OCI-LY1 (cell line): ENCODE measurements around the gene DRGX.

Experiments
- H2AFZ ChIP-seq: fragments of 200-600 bp; sonication (generic), shearing (Covaris generic); 2 replicates; pipeline ENCODE4 v1.6.0; 2014; ENCODE audit warnings: antibody characterized with exemption, mild to moderate bottlenecking, low read length
- H3F3A ChIP-seq: fragments of 200-600 bp; sonication (generic), shearing (Covaris generic); 2 replicates; pipeline ENCODE4 v1.6.0; 2014; ENCODE audit warnings: mild to moderate bottlenecking, antibody characterized with exemption, low read length, moderate library complexity; ENCODE audit not compliant: insufficient read depth
- H3K27ac ChIP-seq: fragments of 200-600 bp; sonication (generic); 2 replicates; pipeline ENCODE4 v1.5.1; 2014; ENCODE audit warnings: low read length, mixed run types, mild to moderate bottlenecking, low read depth; ENCODE audit not compliant: poor library complexity, severe bottlenecking
- H3K27me3 ChIP-seq: fragments of 200-600 bp; sonication (generic); 2 replicates; pipeline ENCODE4 v1.6.0; 2014; ENCODE audit warnings: antibody characterized with exemption, mild to moderate bottlenecking, low read length, moderate library complexity; ENCODE audit not compliant: insufficient read depth
- H3K36me3 ChIP-seq: fragments of 200-600 bp; sonication (generic); 2 replicates; pipeline ENCODE4 v1.6.1; 2014; ENCODE audit warnings: mild to moderate bottlenecking, antibody characterized with exemption, low read length, moderate library complexity, mixed read lengths; ENCODE audit not compliant: insufficient read depth
- H3K4me1 ChIP-seq: fragments of 200-600 bp; sonication (generic); 2 replicates; pipeline ENCODE4 v1.5.1; 2014; ENCODE audit warnings: mild to moderate bottlenecking, low read length, moderate library complexity; ENCODE audit not compliant: insufficient read depth, severe bottlenecking
- H3K4me2 ChIP-seq: fragments of 200-600 bp; sonication (generic), shearing (Covaris generic); 2 replicates; pipeline ENCODE4 v1.6.1; 2014; ENCODE audit warnings: low read length
- H3K4me3 ChIP-seq: fragments of 200-600 bp; sonication (generic); 2 replicates; pipeline ENCODE4 v1.5.1; 2014; ENCODE audit warnings: low read length, low read depth, mild to moderate bottlenecking, mixed read lengths; ENCODE audit not compliant: poor library complexity, severe bottlenecking
- H3K79me2 ChIP-seq: fragments of 200-600 bp; shearing (Covaris generic); 2 replicates; pipeline ENCODE4 v1.6.1; 2016; ENCODE audit warnings: mixed run types, low read length, mixed read lengths; ENCODE audit not compliant: insufficient read depth
- H3K9ac ChIP-seq: fragments of 200-600 bp; sonication (generic), shearing (Covaris generic); 2 replicates; pipeline ENCODE4 v1.6.1; 2014; ENCODE audit warnings: mild to moderate bottlenecking, low read length, mixed read lengths
- H3K9me2 ChIP-seq: fragments of 200-600 bp; sonication (generic), shearing (Covaris generic); 2 replicates; pipeline ENCODE4 v1.6.1; 2014; ENCODE audit warnings: low read depth, mild to moderate bottlenecking, low read length, mixed read lengths
- H3K9me3 ChIP-seq: fragments of 200-600 bp; shearing (Covaris generic); 2 replicates; pipeline ENCODE4 v1.6.1; 2014; ENCODE audit warnings: low read length, mixed read lengths
- H4K20me1 ChIP-seq: fragments of 200-600 bp; sonication (generic), shearing (Covaris generic); 2 replicates; pipeline ENCODE4 v1.6.0; 2016; ENCODE audit warnings: mild to moderate bottlenecking, low read length; ENCODE audit not compliant: insufficient read depth
- CTCF ChIP-seq: fragments of 200-600 bp; sonication (generic), shearing (Covaris generic); IDR thresholded peaks from 2 replicates; pipeline ENCODE4 v1.5.1; 2017; ENCODE audit warnings: mild to moderate bottlenecking, antibody characterized with exemption, low read length, moderate library complexity, mixed read lengths
- EZH2 ChIP-seq: fragments of 200-600 bp; sonication (generic), shearing (Covaris generic); IDR thresholded peaks from 2 replicates; pipeline ENCODE4 v1.8.0; 2017; ENCODE audit warnings: borderline replicate concordance, mixed run types, mild to moderate bottlenecking, antibody characterized with exemption, low read length, moderate library complexity, mixed read lengths

Gene DRGX

GRCh38 chr10:49321021-49321420 lies 74.9 kb downstream of the DRGX start:
- H3K9ac ChIP-seq = no peak overlapping the region

DNA sequence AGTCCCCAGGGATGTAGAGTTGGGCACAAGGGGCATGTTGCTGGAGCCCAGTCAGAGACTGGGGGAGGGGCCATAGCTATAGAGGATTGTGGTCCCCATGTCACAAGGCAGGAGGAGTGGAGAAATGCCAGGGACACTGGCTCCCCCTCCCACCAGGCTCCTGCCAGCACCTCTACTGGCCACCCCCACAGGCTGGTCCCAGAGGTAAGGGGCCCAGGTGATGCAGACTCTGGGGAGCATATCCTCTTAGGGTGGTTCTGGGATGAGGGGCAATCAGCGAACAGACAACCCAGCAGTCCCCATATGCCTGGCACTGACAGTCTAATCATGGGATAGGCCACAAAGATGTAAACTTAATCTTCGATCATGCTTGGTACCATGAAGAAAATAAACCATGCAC lies 75.7 kb downstream of the DRGX start:
- no peaks in the 10 kb centered on the region for H3K4me1 ChIP-seq
- H3K79me2 ChIP-seq = no peaks in the 10 kb centered on the region
- no peaks in the 10 kb centered on the region for H3K27me3 ChIP-seq
- H3K27ac ChIP-seq = no peak overlapping the region
- H3K9me3 ChIP-seq = no peaks in the 10 kb centered on the region
- H4K20me1 ChIP-seq = no peaks in the 10 kb centered on the region
- H3K4me2 ChIP-seq = no peak overlapping the region
- no peak overlapping the region for H3K9ac ChIP-seq
- H2AFZ ChIP-seq = no peak overlapping the region
- H3K4me3 ChIP-seq = no peak overlapping the region
- no peaks in the 10 kb centered on the region for H3K9me2 ChIP-seq
- H3K36me3 ChIP-seq = no peaks in the 10 kb centered on the region
- H3F3A ChIP-seq = no peaks in the 10 kb centered on the region
- TF ChIP-seq CTCF (no peak), EZH2 (no peak)

More at GRCh38 chr10:49321021-49321420, 74.9 kb downstream of the DRGX start:
- Histone ChIP-seq H3K27ac (no peak overlapping the region), H4K20me1 (no peaks in the 10 kb centered on the region), H3K4me3 (no peak overlapping the region), H3K9me3 (no peaks in the 10 kb centered on the region), H3K36me3 (no peaks in the 10 kb centered on the region), H3K9me2 (no peaks in the 10 kb centered on the region), H3K79me2 (no peaks in the 10 kb centered on the region), H3K4me1 (no peaks in the 10 kb centered on the region), H2AFZ (no peak overlapping the region), H3F3A (no peaks in the 10 kb centered on the region), H3K4me2 (no peak overlapping the region), H3K27me3 (no peaks in the 10 kb centered on the region)
- TF ChIP-seq EZH2 = no peak
- TF ChIP-seq CTCF = no peak

- no peaks in the 10 kb centered on the region for H3K9me3 ChIP-seq
- no peak overlapping the region for H3K27ac ChIP-seq
- H2AFZ ChIP-seq = no peak overlapping the region
- TF ChIP-seq EZH2 (no peak), CTCF (no peak)
- H3F3A ChIP-seq = no peaks in the 10 kb centered on the region
- H3K36me3 ChIP-seq = no peaks in the 10 kb centered on the region
- no peaks in the 10 kb centered on the region for H3K4me1 ChIP-seq
- H3K4me2 ChIP-seq = no peak overlapping the region
- no peak overlapping the region for H3K4me3 ChIP-seq
- H4K20me1 ChIP-seq = no peaks in the 10 kb centered on the region
- H3K79me2 ChIP-seq = no peaks in the 10 kb centered on the region
- no peak overlapping the region for H3K9ac ChIP-seq
- no peaks in the 10 kb centered on the region for H3K27me3 ChIP-seq
- H3K9me2 ChIP-seq = no peaks in the 10 kb centered on the region
These were observed 76.7 kb downstream of the DRGX start for GRCh38 chr10:49319206-49319605.
